Nephron (organoid): ENCODE results near the gene SEC23IP.
"Not testable (repeated sequence)": the region's sequence is repeated elsewhere in the genome, so short reads cannot be mapped to it uniquely, and the experiment has no call there.

Source experiments
- H3K27ac Mint-ChIP-seq, 3 experiments: 2 replicates each; pipeline ENCODE4 v1.8.0; 2020; ENCODE audit warnings: mixed read lengths in 3 of 3, mild to moderate bottlenecking in 2 of 3, moderate library complexity in 1 of 3
- H3K27me3 Mint-ChIP-seq: 2 replicates; pipeline ENCODE4 v1.8.0; 2021; ENCODE audit warnings: low read depth, mild to moderate bottlenecking, moderate library complexity, mixed read lengths
- H3K36me3 Mint-ChIP-seq: 2 replicates; pipeline ENCODE4 v1.8.0; 2020; ENCODE audit warnings: low read depth, mixed read lengths
- H3K4me1 Mint-ChIP-seq: 2 replicates; pipeline ENCODE4 v1.8.0; 2020; ENCODE audit warnings: mixed read lengths
- H3K4me3 Mint-ChIP-seq, 3 experiments: 2 replicates each; pipeline ENCODE4 v1.8.0; 2020; ENCODE audit warnings: mild to moderate bottlenecking in 3 of 3, mixed read lengths in 3 of 3, moderate library complexity in 2 of 3
- H3K9me3 Mint-ChIP-seq: 2 replicates; pipeline ENCODE4 v1.8.0; 2020; ENCODE audit warnings: mixed read lengths
- CTCF ChIP-seq, 3 experiments: fragments of 200-600 bp; sonication (generic); IDR thresholded peaks; one replicate each; pipeline ENCODE4 v1.5.0; 2021; ENCODE audit warnings: antibody characterized with exemption in 3 of 3; ENCODE audit not compliant: unreplicated experiment in 3 of 3

Gene SEC23IP

GRCh38 chr10:119862524-119862923, 30.0 kb upstream of the SEC23IP start:
- Mint-ChIP-seq H3K4me1 (peaks cover 4% of the 10 kb centered on the region), H3K4me3 (no peak overlapping the region), H3K27ac (no peak overlapping the region), H3K9me3 (peaks cover 8% of the 10 kb centered on the region), H3K27me3 (no peaks in the 10 kb centered on the region), H3K36me3 (peaks cover 28% of the 10 kb centered on the region)
- TF ChIP-seq CTCF (IDR thresholded peaks at IDR 0.05; ENCODE audit: unreplicated experiment in 3 of 3): no peak

- no peak for TF ChIP-seq CTCF (IDR thresholded peaks at IDR 0.05; ENCODE audit: unreplicated experiment in 3 of 3)
- Mint-ChIP-seq H3K9me3 (peaks cover 8% of the 10 kb centered on the region), H3K27me3 (no peaks in the 10 kb centered on the region), H3K4me3 (no peak overlapping the region), H3K4me1 (peaks cover 13% of the 10 kb centered on the region), H3K36me3 (peaks cover 26% of the 10 kb centered on the region), H3K27ac (no peak overlapping the region)
Measured at GRCh38 chr10:119863951-119864565, 28.5 kb upstream of the SEC23IP start.

- Mint-ChIP-seq H3K9me3 (peaks cover 8% of the 10 kb centered on the region), H3K27me3 (no peaks in the 10 kb centered on the region), H3K4me3 (no peak overlapping the region), H3K4me1 (peaks cover 15% of the 10 kb centered on the region), H3K27ac (no peak overlapping the region), H3K36me3 (peaks cover 26% of the 10 kb centered on the region)
- no peak for TF ChIP-seq CTCF (IDR thresholded peaks at IDR 0.05; ENCODE audit: unreplicated experiment in 3 of 3)
Measured at GRCh38 chr10:119865699-119866240, 26.8 kb upstream of the SEC23IP start.

GRCh38 chr10:119867317-119867716, 25.2 kb upstream of the SEC23IP start:
- Mint-ChIP-seq H3K36me3 (peaks cover 26% of the 10 kb centered on the region), H3K4me3 (no peak overlapping the region), H3K27me3 (no peaks in the 10 kb centered on the region), H3K4me1 (peaks cover 25% of the 10 kb centered on the region), H3K27ac (no peak overlapping the region), H3K9me3 (peaks cover 8% of the 10 kb centered on the region)
- no peak for TF ChIP-seq CTCF (IDR thresholded peaks at IDR 0.05; ENCODE audit: unreplicated experiment in 3 of 3)

GRCh38 chr10:119869398-119869797, 23.1 kb upstream of the SEC23IP start:
- not testable (repeated sequence) for H3K9me3 Mint-ChIP-seq, H3K27me3 Mint-ChIP-seq
- peaks cover 18% of the 10 kb centered on the region for H3K36me3 Mint-ChIP-seq
- peak overlapping the region in 1 of 3 experiments; percentile 7 for H3K27ac Mint-ChIP-seq
- H3K4me1 Mint-ChIP-seq: peaks cover 32% of the 10 kb centered on the region
- peak overlapping the region; percentile 45 to 52 (median 51) for H3K4me3 Mint-ChIP-seq

GRCh38 chr10:119871881-119872609, 20.5 kb upstream of the SEC23IP start:
- Mint-ChIP-seq H3K4me3 (peak overlapping the region; percentile 85 to 99 (median 96)), H3K9me3 (no peaks in the 10 kb centered on the region), H3K4me1 (peaks cover 32% of the 10 kb centered on the region), H3K27me3 (no peaks in the 10 kb centered on the region), H3K36me3 (no peaks in the 10 kb centered on the region), H3K27ac (peak overlapping the region; percentile 87 to 97 (median 95))
- TF ChIP-seq CTCF (IDR thresholded peaks at IDR 0.05; ENCODE audit: unreplicated experiment in 3 of 3): no peak
